Neural progenitor cell (in vitro differentiated cells): ENCODE measurements around the gene ADARB2.

Source experiments
- EZH2 ChIP-seq: fragments of 200-600 bp; sonication (generic); IDR thresholded peaks from 2 replicates; pipeline ENCODE4 v1.6.1; 2017; ENCODE audit warnings: antibody characterized with exemption, mild to moderate bottlenecking, moderate library complexity
- EZH2phosphoT487 ChIP-seq: fragments of 200-600 bp; sonication (generic); IDR thresholded peaks from 2 replicates; pipeline ENCODE4 v1.6.1; 2017; ENCODE audit warnings: antibody characterized with exemption
- TF ChIP-seq, protein P1 (sequence below): fragments of 200-600 bp; sonication (generic); IDR thresholded peaks from 2 replicates; pipeline ENCODE4 v1.5.1; 2017; ENCODE audit warnings: antibody characterized with exemption, mild to moderate bottlenecking

- TF ChIP-seq, protein P1, sequence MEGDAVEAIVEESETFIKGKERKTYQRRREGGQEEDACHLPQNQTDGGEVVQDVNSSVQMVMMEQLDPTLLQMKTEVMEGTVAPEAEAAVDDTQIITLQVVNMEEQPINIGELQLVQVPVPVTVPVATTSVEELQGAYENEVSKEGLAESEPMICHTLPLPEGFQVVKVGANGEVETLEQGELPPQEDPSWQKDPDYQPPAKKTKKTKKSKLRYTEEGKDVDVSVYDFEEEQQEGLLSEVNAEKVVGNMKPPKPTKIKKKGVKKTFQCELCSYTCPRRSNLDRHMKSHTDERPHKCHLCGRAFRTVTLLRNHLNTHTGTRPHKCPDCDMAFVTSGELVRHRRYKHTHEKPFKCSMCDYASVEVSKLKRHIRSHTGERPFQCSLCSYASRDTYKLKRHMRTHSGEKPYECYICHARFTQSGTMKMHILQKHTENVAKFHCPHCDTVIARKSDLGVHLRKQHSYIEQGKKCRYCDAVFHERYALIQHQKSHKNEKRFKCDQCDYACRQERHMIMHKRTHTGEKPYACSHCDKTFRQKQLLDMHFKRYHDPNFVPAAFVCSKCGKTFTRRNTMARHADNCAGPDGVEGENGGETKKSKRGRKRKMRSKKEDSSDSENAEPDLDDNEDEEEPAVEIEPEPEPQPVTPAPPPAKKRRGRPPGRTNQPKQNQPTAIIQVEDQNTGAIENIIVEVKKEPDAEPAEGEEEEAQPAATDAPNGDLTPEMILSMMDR = no peak
- no peak for TF ChIP-seq EZH2
- TF ChIP-seq EZH2phosphoT487 = no peak
Observed at GRCh38 chr10:1597370-1598146, 139.8 kb downstream of the ADARB2 start.
